Esophagus squamous epithelium (tissue), 5 donors: ENCODE data around the gene NCOA1. TPM values are rescaled to one million over a fixed set of nuclear protein-coding genes. Genes with fewer than 3 reads are reported as not detected.

Experiments
- DNase-seq: peaks from one replicate; lab custom pipeline; 2025; lab: John Stamatoyannopoulos, UW
- H3K27ac ChIP-seq, 4 donors: fragments of 200-600 bp; sonication (generic); one replicate each; pipeline ENCODE4 v1.5.1; 2016 to 2019; ENCODE audit warnings: mild to moderate bottlenecking in 1 of 4
- H3K27me3 ChIP-seq, 4 donors: fragments of 200-600 bp; sonication (generic); 1 replicate in 3 of 4; 2 replicates in 1 of 4; pipeline versions ENCODE4 v1.5.1 to v1.6.0; 2017 to 2021; ENCODE audit warnings: antibody characterized with exemption in 1 of 4
- H3K36me3 ChIP-seq, 3 donors: fragments of 200-600 bp; sonication (generic); one replicate each; pipeline ENCODE4 v1.5.1; 2016 to 2019
- H3K4me1 ChIP-seq, 3 donors: fragments of 200-600 bp; sonication (generic); one replicate each; pipeline ENCODE4 v1.5.1; 2017 to 2019
- H3K4me3 ChIP-seq, 4 donors: fragments of 200-600 bp; sonication (generic); 1 replicate in 3 of 4; 2 replicates in 1 of 4; pipeline ENCODE4 v1.5.1; 2016 to 2019; ENCODE audit warnings: mild to moderate bottlenecking in 2 of 4, moderate library complexity in 1 of 4
- H3K9me3 ChIP-seq, 3 donors: fragments of 200-600 bp; sonication (generic); one replicate each; pipeline ENCODE4 v1.5.1; 2016 to 2019
- POLR2A ChIP-seq, 4 donors: fragments of 450-650 bp; IDR thresholded peaks; one replicate each; pipeline ENCODE4 v1.6.1; 2017; ENCODE audit warnings: antibody characterized with exemption in 4 of 4, mild to moderate bottlenecking in 4 of 4, moderate library complexity in 3 of 4
- WGBS, 2 donors: methylation state at CpG; one replicate each; pipeline ENCODE4 v1.1.5; 2018; 5-methylcytosine and 5-hydroxymethylcytosine counted together
- intact Hi-C: fragments of 100-400 bp; cut with DNase I; formaldehyde crosslinking; loops from one replicate; pipeline ENCODE4 v1.15.0; 2022
- total RNA-seq, 4 donors: library from RNA; depleted of rRNA; stranded (reverse); fragments of >200 nt; gene quantifications; one replicate each; pipeline ENCODE4 v1.1.0, GENCODE V29; 2016
- TF ChIP-seq, protein P1 (sequence below), 6 experiments: fragments of 450-650 bp in 4 of 6; fragments of 200-600 bp in 2 of 6; sonication (generic) in 2 of 6; IDR thresholded peaks; one replicate each; pipeline ENCODE4 v1.5.1; 2016 to 2019; ENCODE audit warnings: antibody characterized with exemption in 6 of 6, mild to moderate bottlenecking in 4 of 6, moderate library complexity in 4 of 6
- donor health status: DM: yes; HTN: yes; CAD: no.

Gene NCOA1
- total RNA-seq, 4 donors from 2014 or later = 21.3 to 45.4 (median 32.9) TPM

- H3K9me3 ChIP-seq = no peaks in the 10 kb centered on the region
- intact Hi-C loops = no loop called here
- H3K4me1 ChIP-seq = peaks cover 0 to 6% (median 0%) of the 10 kb centered on the region in 3 donors
- peaks cover 0 to 92% (median 10%) of the 10 kb centered on the region in 3 donors for H3K36me3 ChIP-seq
- no peak for DNase-seq
- TF ChIP-seq, protein P1, sequence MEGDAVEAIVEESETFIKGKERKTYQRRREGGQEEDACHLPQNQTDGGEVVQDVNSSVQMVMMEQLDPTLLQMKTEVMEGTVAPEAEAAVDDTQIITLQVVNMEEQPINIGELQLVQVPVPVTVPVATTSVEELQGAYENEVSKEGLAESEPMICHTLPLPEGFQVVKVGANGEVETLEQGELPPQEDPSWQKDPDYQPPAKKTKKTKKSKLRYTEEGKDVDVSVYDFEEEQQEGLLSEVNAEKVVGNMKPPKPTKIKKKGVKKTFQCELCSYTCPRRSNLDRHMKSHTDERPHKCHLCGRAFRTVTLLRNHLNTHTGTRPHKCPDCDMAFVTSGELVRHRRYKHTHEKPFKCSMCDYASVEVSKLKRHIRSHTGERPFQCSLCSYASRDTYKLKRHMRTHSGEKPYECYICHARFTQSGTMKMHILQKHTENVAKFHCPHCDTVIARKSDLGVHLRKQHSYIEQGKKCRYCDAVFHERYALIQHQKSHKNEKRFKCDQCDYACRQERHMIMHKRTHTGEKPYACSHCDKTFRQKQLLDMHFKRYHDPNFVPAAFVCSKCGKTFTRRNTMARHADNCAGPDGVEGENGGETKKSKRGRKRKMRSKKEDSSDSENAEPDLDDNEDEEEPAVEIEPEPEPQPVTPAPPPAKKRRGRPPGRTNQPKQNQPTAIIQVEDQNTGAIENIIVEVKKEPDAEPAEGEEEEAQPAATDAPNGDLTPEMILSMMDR (IDR thresholded peaks at IDR 0.05) = no peak
- TF ChIP-seq POLR2A (IDR thresholded peaks at IDR 0.05) = no peak
- H3K4me3 ChIP-seq = no peak overlapping the region
- H3K27ac ChIP-seq = no peak overlapping the region
- no peaks in the 10 kb centered on the region for H3K27me3 ChIP-seq
- WGBS, 2 donors = 100% methylated on average over 2 to 4 of the region's 4 CpGs
These were observed 272.8 kb downstream of the NCOA1 start for GRCh38 chr2:24763843-24764242.

DNA sequence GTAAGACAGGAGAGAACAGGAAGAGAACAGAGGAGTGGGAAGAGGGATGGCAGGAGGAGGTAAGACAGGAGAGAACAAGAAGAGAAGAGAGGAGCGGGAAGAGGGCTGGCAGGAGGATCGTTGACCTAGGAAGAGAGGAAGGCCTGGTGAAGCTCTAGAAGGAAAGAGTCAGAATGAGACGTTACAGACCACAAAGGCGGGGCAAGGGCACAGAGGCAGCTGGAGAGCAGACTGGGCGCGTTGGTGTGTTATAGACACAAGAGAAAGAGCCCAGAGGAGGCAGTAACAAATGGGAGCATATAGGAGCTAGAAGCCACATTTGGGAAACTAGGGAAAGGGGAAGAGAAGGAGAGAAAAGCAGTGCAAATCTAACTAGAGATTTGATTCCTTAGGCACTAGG is 275.6 kb downstream of the NCOA1 start:
- Histone ChIP-seq H3K4me3 (no peak overlapping the region), H3K36me3 (peaks cover 0 to 87% (median 10%) of the 10 kb centered on the region in 3 donors), H3K9me3 (no peaks in the 10 kb centered on the region), H3K4me1 (peaks cover 0 to 6% (median 0%) of the 10 kb centered on the region in 3 donors), H3K27ac (no peak overlapping the region), H3K27me3 (no peaks in the 10 kb centered on the region)
- intact Hi-C loops = no loop called here
- no peak for DNase-seq
- 69 to 77% methylated on average over 6 of the region's 6 CpGs for WGBS, 2 donors
- TF ChIP-seq, protein P1 (IDR thresholded peaks at IDR 0.05) = no peak
- TF ChIP-seq POLR2A (IDR thresholded peaks at IDR 0.05) = no peak

DNA sequence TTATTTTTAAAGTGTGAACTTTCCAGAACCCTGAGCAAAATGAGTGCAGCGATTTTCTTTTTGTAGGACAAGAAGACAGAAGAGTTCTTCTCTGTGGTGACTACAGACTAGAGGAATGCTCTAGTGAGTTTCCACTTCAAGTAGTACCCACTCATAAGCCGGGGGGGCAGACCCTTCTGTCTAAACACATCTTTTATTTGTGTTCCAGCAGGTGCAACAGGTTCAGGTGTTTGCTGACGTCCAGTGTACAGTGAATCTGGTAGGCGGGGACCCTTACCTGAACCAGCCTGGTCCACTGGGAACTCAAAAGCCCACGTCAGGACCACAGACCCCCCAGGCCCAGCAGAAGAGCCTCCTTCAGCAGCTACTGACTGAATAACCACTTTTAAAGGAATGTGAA is 277.0 kb downstream of the NCOA1 start:
- no peaks in the 10 kb centered on the region for H3K27me3 ChIP-seq
- intact Hi-C loops = no loop called here
- peaks cover 0 to 6% (median 0%) of the 10 kb centered on the region in 3 donors for H3K4me1 ChIP-seq
- no peak overlapping the region for H3K27ac ChIP-seq
- no peaks in the 10 kb centered on the region for H3K9me3 ChIP-seq
- no peak for DNase-seq
- 83 to 90% methylated on average over 5 of the region's 5 CpGs for WGBS, 2 donors
- TF ChIP-seq, protein P1 (IDR thresholded peaks at IDR 0.05) = no peak
- no peak for TF ChIP-seq POLR2A (IDR thresholded peaks at IDR 0.05)
- H3K4me3 ChIP-seq = no peak overlapping the region
- H3K36me3 ChIP-seq = peaks cover 0 to 73% (median 7%) of the 10 kb centered on the region in 3 donors

- Histone ChIP-seq H3K4me3 (no peak overlapping the region), H3K27me3 (no peaks in the 10 kb centered on the region), H3K9me3 (no peaks in the 10 kb centered on the region), H3K36me3 (peaks cover 0 to 67% (median 7%) of the 10 kb centered on the region in 3 donors), H3K4me1 (peaks cover 0 to 6% (median 0%) of the 10 kb centered on the region in 3 donors), H3K27ac (no peak overlapping the region)
- DNase-seq = no peak
- intact Hi-C loops = no loop called here
- 64% methylated on average over 7 of the region's 7 CpGs for WGBS, 2 donors
- TF ChIP-seq POLR2A (IDR thresholded peaks at IDR 0.05) = no peak
- TF ChIP-seq, protein P1 (IDR thresholded peaks at IDR 0.05) = no peak
These were observed 277.5 kb downstream of the NCOA1 start for GRCh38 chr2:24768601-24769000.

DNA sequence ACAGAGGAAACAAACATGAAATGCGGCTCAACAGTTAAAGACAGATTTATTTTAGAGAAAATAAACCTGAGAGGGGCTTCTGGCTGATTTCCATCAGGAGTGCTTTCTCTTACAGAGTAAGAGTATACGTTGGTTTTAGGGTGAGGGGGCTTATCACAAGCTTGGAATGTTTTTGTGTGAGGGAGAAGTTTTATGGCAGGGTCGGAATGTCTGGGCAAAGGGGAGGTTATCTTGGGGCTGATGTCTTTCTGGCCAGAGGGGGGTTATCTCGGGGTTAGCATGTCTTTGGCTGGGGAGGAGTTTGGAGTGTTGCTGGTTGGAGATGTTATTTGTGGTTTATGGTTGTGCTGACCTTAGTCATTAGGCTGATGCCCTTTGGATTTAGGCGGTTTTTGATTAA is 280.0 kb downstream of the NCOA1 start:
- 89 to 96% methylated on average over 5 of the region's 5 CpGs for WGBS, 2 donors
- intact Hi-C loops = no loop called here
- no peaks in the 10 kb centered on the region for H3K9me3 ChIP-seq
- DNase-seq = no peak
- H3K27ac ChIP-seq = no peak overlapping the region
- peaks cover 0 to 6% (median 0%) of the 10 kb centered on the region in 3 donors for H3K4me1 ChIP-seq
- H3K36me3 ChIP-seq = peaks cover 0 to 44% (median 0%) of the 10 kb centered on the region in 3 donors
- H3K27me3 ChIP-seq = no peaks in the 10 kb centered on the region
- TF ChIP-seq, protein P1 (IDR thresholded peaks at IDR 0.05) = no peak
- no peak for TF ChIP-seq POLR2A (IDR thresholded peaks at IDR 0.05)
- H3K4me3 ChIP-seq = no peak overlapping the region
